H1 (cell line): ENCODE data around the gene ATXN2.

Source experiments
- JUND ChIP-seq: IDR thresholded peaks from 2 replicates; pipeline ENCODE4 v1.6.1; 2011; ENCODE audit warnings: mild to moderate bottlenecking, improper control_type of control experiment, low read length
- MAFK ChIP-seq: IDR thresholded peaks from 2 replicates; pipeline ENCODE4 v1.6.1; 2012; ENCODE audit warnings: low read depth, mild to moderate bottlenecking, improper control_type of control experiment, low read length
- TCF12 ChIP-seq: IDR thresholded peaks from 2 replicates; pipeline ENCODE4 v1.6.1; 2011; ENCODE audit warnings: low read depth, mild to moderate bottlenecking, low read length
- ZNF274 ChIP-seq: IDR thresholded peaks from 2 replicates; pipeline ENCODE4 v1.7.0; 2012; ENCODE audit warnings: low read length, borderline replicate concordance; ENCODE audit errors: extremely low read depth
- TF ChIP-seq, protein P1 (sequence below), 3 experiments: IDR thresholded peaks; 1 replicate in 2 of 3; 2 replicates in 1 of 3; pipeline versions ENCODE4 v1.5.1 to v1.6.1; 2011; ENCODE audit warnings: low read length in 3 of 3, mild to moderate bottlenecking in 3 of 3, inconsistent platforms in 2 of 3, low read depth in 1 of 3, moderate library complexity in 1 of 3; ENCODE audit not compliant: insufficient read depth in 1 of 3; ENCODE audit errors: control extremely low read depth in 1 of 3

DNA sequence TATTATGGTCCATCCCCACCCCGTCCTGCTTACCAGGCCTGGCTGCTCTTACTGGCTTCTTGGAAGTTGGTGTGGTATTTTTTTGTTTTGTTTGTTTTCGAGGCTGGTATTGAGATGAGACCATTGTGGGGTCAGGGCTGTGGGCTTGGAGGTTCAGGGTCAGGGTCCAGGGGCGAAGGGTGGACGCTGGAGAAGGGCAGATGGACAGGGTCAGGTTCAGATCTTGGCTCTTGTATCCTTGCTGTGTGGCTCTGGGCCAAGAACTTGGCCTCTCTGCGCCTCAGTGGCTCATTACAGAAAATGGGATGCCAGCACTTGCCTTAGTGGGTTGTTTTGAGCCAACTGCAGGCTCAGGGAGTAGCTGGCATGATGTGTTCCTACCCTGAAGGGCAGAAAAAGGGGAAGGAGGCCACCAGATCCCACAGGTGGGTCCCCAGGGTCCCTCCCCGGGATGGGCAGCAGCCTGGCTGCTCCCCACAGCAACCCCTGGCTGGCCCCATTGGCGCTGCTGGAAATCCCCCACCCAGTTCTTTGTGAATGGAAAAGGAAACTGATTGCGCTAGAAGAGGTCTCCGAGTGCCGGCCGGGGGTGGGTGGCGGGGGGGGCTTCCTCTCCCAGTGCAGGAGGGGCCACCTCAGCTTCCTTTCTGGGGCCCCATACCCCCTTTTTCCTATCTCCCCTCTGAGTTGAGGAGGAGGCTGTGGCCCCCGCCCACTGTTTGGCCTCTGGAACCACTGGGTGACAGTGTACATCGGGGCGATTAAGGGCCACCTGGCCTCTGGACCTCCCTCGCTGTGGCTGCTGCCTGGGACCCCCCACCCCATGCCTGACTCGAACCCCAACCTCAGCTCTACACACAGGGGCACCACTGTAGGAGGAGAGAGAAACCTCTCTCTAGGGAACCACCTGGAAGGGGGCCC is 168.4 kb downstream of the ATXN2 start:
- TF ChIP-seq MAFK = no peak
- no peak for TF ChIP-seq TCF12
- TF ChIP-seq, protein P1, sequence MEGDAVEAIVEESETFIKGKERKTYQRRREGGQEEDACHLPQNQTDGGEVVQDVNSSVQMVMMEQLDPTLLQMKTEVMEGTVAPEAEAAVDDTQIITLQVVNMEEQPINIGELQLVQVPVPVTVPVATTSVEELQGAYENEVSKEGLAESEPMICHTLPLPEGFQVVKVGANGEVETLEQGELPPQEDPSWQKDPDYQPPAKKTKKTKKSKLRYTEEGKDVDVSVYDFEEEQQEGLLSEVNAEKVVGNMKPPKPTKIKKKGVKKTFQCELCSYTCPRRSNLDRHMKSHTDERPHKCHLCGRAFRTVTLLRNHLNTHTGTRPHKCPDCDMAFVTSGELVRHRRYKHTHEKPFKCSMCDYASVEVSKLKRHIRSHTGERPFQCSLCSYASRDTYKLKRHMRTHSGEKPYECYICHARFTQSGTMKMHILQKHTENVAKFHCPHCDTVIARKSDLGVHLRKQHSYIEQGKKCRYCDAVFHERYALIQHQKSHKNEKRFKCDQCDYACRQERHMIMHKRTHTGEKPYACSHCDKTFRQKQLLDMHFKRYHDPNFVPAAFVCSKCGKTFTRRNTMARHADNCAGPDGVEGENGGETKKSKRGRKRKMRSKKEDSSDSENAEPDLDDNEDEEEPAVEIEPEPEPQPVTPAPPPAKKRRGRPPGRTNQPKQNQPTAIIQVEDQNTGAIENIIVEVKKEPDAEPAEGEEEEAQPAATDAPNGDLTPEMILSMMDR (IDR thresholded peaks at IDR 0.05; ENCODE audit: control extremely low read depth in 1 of 3, insufficient read depth in 1 of 3, low read depth in 1 of 3, low read length in 3 of 3) = no peak
- no peak for TF ChIP-seq ZNF274
- TF ChIP-seq JUND = no peak
